NCI-H526 treated with DMSO at 0.1 percent for 48 hours (cell line): ENCODE data around the gene PPFIA3.
"Not testable (repeated sequence)": the region's sequence is repeated elsewhere in the genome, so short reads cannot be mapped to it uniquely, and the experiment has no call there.

Experiments used
- DNase-seq: peaks from one replicate; lab custom pipeline; 2025; lab: John Stamatoyannopoulos, UW

PPFIA3 gene

GRCh38 chr19:49150106-49150943, 31.0 kb downstream of the PPFIA3 start:
- peak; percentile 84 for DNase-seq

- no peak for DNase-seq
Observed at GRCh38 chr19:49150944-49151243, 31.6 kb downstream of the PPFIA3 start.

- DNase-seq = peak; percentile 99
Observed at GRCh38 chr19:49151267-49152118, 32.1 kb downstream of the PPFIA3 start.

GRCh38 chr19:49152119-49152550, 32.8 kb downstream of the PPFIA3 start:
- DNase-seq = no peak

GRCh38 chr19:49153167-49153809, 33.9 kb downstream of the PPFIA3 start:
- DNase-seq = no peak

GRCh38 chr19:49154279-49154678, 34.9 kb downstream of the PPFIA3 start:
- DNase-seq = no peak

GRCh38 chr19:49155005-49155819, 35.9 kb downstream of the PPFIA3 start, which contains the start of gene HRC:
TSS of gene HRC (minus strand) at chr19:49155396. CDS start at chr19:49155237, 159 bp downstream.
- no peak for DNase-seq

GRCh38 chr19:49155820-49156346, 36.5 kb downstream of the PPFIA3 start:
- no peak for DNase-seq

- peak; percentile 78 for DNase-seq
Observed at GRCh38 chr19:49157445-49158224, 38.3 kb downstream of the PPFIA3 start, which contains the start of gene TRPM4. TSS of gene TRPM4 (plus strand) at chr19:49157792. CDS start at chr19:49157867, 75 bp downstream.

- no peak for DNase-seq
Observed at GRCh38 chr19:49160450-49161189, 41.3 kb downstream of the PPFIA3 start.

- no peak for DNase-seq
Observed at GRCh38 chr19:49161987-49162386, 42.6 kb downstream of the PPFIA3 start.

- no peak for DNase-seq
Observed at GRCh38 chr19:49165111-49165750, 45.9 kb downstream of the PPFIA3 start.

- no peak for DNase-seq
Observed at GRCh38 chr19:49165865-49166301, 46.5 kb downstream of the PPFIA3 start.

- no peak for DNase-seq
Observed at GRCh38 chr19:49167857-49168409, 48.6 kb downstream of the PPFIA3 start.

- no peak for DNase-seq
Observed at GRCh38 chr19:49168421-49168820, 49.1 kb downstream of the PPFIA3 start.

- DNase-seq = no peak
Observed at GRCh38 chr19:49173198-49173597, 53.9 kb downstream of the PPFIA3 start.

GRCh38 chr19:49180659-49181058, 61.3 kb downstream of the PPFIA3 start:
- DNase-seq = no peak

- not testable (repeated sequence) for DNase-seq
Observed at GRCh38 chr19:49182010-49182847, 62.9 kb downstream of the PPFIA3 start.
